ENCODE measurements around the gene ST7L. TPM values are rescaled to one million over a fixed set of nuclear protein-coding genes. Genes with fewer than 3 reads are reported as not detected.
A peak's percentile ranks its signal among the peaks of the same experiment; 100 is the strongest.

ST7L gene
- total RNA-seq, 1 donor from 2014 or later = 21.2 TPM

- H3K4me3 Mint-ChIP-seq (ENCODE audit: low read depth) = peak overlapping the region; percentile 49
- no peak for DNase-seq (ENCODE audit: low spot score, unreplicated experiment)
- H3K27me3 Mint-ChIP-seq = peaks cover 82% of the 10 kb centered on the region
- H3K4me1 Mint-ChIP-seq (ENCODE audit: low read depth) = no peaks in the 10 kb centered on the region
- H3K36me3 Mint-ChIP-seq (ENCODE audit: insufficient read depth) = no peaks in the 10 kb centered on the region
- H3K27ac Mint-ChIP-seq = no peak overlapping the region
- no peak for TF ChIP-seq CTCF (IDR thresholded peaks at IDR 0.05; ENCODE audit: unreplicated experiment)
- H3K9me3 Mint-ChIP-seq (ENCODE audit: low read depth) = no peaks in the 10 kb centered on the region
These were observed 116.1 kb downstream of the ST7L start for GRCh38 chr1:112502826-112503225.

DNA sequence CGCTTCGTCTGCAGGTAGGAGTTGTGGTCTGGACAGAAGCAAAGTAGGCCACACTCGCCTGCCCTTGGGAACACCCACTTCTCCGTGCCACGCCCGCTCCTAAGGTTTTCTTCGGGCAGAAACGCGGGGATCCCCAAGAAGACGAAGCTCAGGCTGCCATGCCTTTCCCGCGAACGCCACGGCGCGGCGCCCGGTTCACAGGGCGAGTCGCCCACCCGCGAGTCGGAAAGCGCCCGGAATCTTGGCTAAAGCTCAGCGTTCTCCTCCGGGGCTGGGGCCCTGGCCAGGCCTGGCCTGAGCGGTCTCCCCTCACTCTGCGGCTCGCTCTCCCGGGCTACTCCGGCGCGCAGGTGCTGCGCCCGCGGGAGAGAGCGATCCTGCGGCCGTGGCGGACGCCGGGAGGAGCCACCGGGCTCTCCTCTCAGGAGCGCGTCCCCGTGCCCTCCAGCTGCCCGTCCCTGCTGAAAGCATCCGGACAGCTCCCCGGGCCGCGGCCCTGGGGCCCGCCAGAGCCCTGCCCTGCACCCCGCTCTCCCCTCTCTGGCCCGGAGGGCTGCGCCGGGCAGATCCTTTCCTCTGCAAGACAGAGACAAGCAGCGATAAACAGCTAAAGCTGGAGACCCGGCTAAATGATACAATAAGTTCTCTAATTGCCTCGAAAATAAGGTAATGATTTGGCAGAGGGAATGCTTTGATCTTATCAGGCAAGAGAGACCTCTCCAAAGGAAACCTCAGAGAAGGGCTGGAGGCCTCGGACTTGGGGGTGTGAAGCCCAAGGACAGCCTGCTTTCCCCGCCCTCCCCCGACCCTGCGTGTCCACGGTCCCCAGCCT is 116.9 kb downstream of the ST7L start:
- Mint-ChIP-seq H3K36me3 (ENCODE audit: insufficient read depth) (no peaks in the 10 kb centered on the region), H3K4me1 (ENCODE audit: low read depth) (no peaks in the 10 kb centered on the region), H3K27ac (no peak overlapping the region), H3K9me3 (ENCODE audit: low read depth) (no peaks in the 10 kb centered on the region), H3K4me3 (ENCODE audit: low read depth) (peak overlapping the region; percentile 62), H3K27me3 (peaks cover 77% of the 10 kb centered on the region)
- peak; percentile 42 for DNase-seq (ENCODE audit: low spot score, unreplicated experiment)
- peak; percentile 56 for TF ChIP-seq CTCF (IDR thresholded peaks at IDR 0.05; ENCODE audit: unreplicated experiment)

- Mint-ChIP-seq H3K4me3 (ENCODE audit: low read depth) (no peak overlapping the region), H3K36me3 (ENCODE audit: insufficient read depth) (no peaks in the 10 kb centered on the region), H3K27ac (no peak overlapping the region), H3K27me3 (peaks cover 47% of the 10 kb centered on the region), H3K9me3 (ENCODE audit: low read depth) (no peaks in the 10 kb centered on the region), H3K4me1 (ENCODE audit: low read depth) (no peaks in the 10 kb centered on the region)
- no peak for DNase-seq (ENCODE audit: low spot score, unreplicated experiment)
- no peak for TF ChIP-seq CTCF (IDR thresholded peaks at IDR 0.05; ENCODE audit: unreplicated experiment)
These were observed 122.7 kb downstream of the ST7L start for GRCh38 chr1:112496290-112496689.

GRCh38 chr1:112493351-112493750 is 125.6 kb downstream of the ST7L start:
- no peak for DNase-seq (ENCODE audit: low spot score, unreplicated experiment)
- Mint-ChIP-seq H3K27ac (no peak overlapping the region), H3K36me3 (ENCODE audit: insufficient read depth) (no peaks in the 10 kb centered on the region), H3K27me3 (peaks cover 26% of the 10 kb centered on the region), H3K4me1 (ENCODE audit: low read depth) (no peaks in the 10 kb centered on the region), H3K4me3 (ENCODE audit: low read depth) (no peak overlapping the region), H3K9me3 (ENCODE audit: low read depth) (no peaks in the 10 kb centered on the region)
- no peak for TF ChIP-seq CTCF (IDR thresholded peaks at IDR 0.05; ENCODE audit: unreplicated experiment)

DNA sequence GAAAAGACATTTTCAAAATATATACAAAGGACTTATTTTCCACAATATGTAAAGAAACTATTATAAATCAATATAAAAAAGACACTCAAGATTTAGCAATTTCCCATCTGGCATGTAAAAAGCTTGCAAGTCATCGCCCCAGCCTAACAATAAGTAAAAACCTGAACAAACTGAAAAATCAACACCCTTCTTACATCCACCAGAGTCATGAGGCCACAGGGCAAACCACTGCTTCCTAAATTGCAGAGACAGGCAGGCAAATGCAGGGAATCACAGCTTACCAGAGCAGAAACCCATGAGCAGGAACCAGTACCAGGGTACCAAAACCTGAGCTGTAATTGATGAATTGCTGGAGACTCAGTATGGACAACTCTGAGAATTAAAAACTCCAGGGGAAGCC is 126.9 kb downstream of the ST7L start:
- DNase-seq (ENCODE audit: low spot score, unreplicated experiment) = no peak
- Mint-ChIP-seq H3K27me3 (peaks cover 23% of the 10 kb centered on the region), H3K27ac (no peak overlapping the region), H3K4me3 (ENCODE audit: low read depth) (no peak overlapping the region), H3K9me3 (ENCODE audit: low read depth) (no peaks in the 10 kb centered on the region), H3K36me3 (ENCODE audit: insufficient read depth) (no peaks in the 10 kb centered on the region), H3K4me1 (ENCODE audit: low read depth) (no peaks in the 10 kb centered on the region)
- TF ChIP-seq CTCF (IDR thresholded peaks at IDR 0.05; ENCODE audit: unreplicated experiment) = no peak

Measured in progenitor cell of endocrine pancreas (in vitro differentiated cells).